Measurements from ENCODE around the gene NAPB. TPM values are rescaled to one million over a fixed set of nuclear protein-coding genes. Genes with fewer than 3 reads are reported as not detected.

Gene NAPB
- total and polyA plus RNA-seq, 10 of the 15 experiments (the other 5 are each of a cell fraction or from before 2014, with no cell fraction given), result 2.1 to 15.9 (median 7.2) TPM

DNA sequence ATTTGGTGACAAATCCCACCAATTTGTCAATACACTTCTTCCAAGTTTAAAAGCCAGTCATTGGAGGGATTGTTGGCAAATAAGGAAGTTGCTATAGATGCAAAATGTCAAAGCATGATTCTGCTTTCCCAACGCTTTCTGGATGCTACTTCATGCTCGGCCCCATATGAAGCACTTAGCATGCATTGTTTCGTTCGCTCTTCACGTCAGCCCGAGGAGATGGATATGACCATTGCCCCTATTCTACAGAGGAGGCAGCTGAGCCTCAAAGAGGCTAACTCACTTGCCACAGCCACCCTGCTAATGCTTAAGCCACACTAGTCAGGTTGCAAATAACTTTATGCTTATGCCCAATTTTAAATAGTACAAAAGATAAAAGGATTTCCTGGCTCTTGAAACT is 73.5 kb downstream of the NAPB start:
- no peak overlapping the region for H3K27ac ChIP-seq (ENCODE audit: control insufficient read depth, insufficient read depth)
- H4K20me1 ChIP-seq (ENCODE audit: control insufficient read depth, insufficient read depth), result no peaks in the 10 kb centered on the region
- DNase-seq (ENCODE audit: low read depth, low spot score) (no peak), FAIRE-seq (no peak), ATAC-seq (no peak)
- no peaks in the 10 kb centered on the region for H3K9me3 ChIP-seq (replicated peaks; ENCODE audit: control insufficient read depth, insufficient read depth, low read length)
- WGBS (ENCODE audit: insufficient coverage, insufficient replicate concordance, low lambda C conversion rate, missing lambda C conversion rate), result 95% methylated on average over 6 of the region's 6 CpGs
- H3K36me3 ChIP-seq (ENCODE audit: control insufficient read depth in 2 of 2, insufficient read depth in 2 of 2, low read length in 1 of 2), result no peaks in the 10 kb centered on the region
- RAD21 ChIA-PET (ENCODE audit: unreplicated experiment), result interaction anchor here (1.5 kb wide), 1 partner anchor 99 kb away, joined by 3 read pairs; no protein-coding TSS in a partner anchor
- TF ChIP-seq MYB (IDR thresholded peaks at IDR 0.05; ENCODE audit: borderline replicate concordance, low read depth, low read length) (no peak), SIX5 (IDR thresholded peaks at IDR 0.05; ENCODE audit: low read depth, low read length, severe bottlenecking) (no peak), SUPT20H (IDR thresholded peaks at IDR 0.05; ENCODE audit: borderline replicate concordance, control insufficient read depth, low read depth, low read length) (no peak), MAX (IDR thresholded peaks at IDR 0.05; ENCODE audit: low read depth, low read length) (no peak), TCF7 (IDR thresholded peaks at IDR 0.05; ENCODE audit: borderline replicate concordance) (no peak), ZBTB33 (IDR thresholded peaks at IDR 0.05) (no peak)
- TF ChIP-seq, protein P1, sequence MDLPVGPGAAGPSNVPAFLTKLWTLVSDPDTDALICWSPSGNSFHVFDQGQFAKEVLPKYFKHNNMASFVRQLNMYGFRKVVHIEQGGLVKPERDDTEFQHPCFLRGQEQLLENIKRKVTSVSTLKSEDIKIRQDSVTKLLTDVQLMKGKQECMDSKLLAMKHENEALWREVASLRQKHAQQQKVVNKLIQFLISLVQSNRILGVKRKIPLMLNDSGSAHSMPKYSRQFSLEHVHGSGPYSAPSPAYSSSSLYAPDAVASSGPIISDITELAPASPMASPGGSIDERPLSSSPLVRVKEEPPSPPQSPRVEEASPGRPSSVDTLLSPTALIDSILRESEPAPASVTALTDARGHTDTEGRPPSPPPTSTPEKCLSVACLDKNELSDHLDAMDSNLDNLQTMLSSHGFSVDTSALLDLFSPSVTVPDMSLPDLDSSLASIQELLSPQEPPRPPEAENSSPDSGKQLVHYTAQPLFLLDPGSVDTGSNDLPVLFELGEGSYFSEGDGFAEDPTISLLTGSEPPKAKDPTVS (IDR thresholded peaks at IDR 0.05; ENCODE audit: low read depth, low read length), result no peak
- CTCF ChIA-PET, result interaction anchor here (1.5 kb wide), 1 partner anchor 99 kb away, joined by 4 read pairs; no protein-coding TSS in a partner anchor
- H3K4me1 ChIP-seq (ENCODE audit: control insufficient read depth, insufficient read depth, low read length), result peaks cover 4% of the 10 kb centered on the region
- no peak overlapping the region for H3K9ac ChIP-seq (ENCODE audit: control insufficient read depth, insufficient read depth, low read length)
- no peaks in the 10 kb centered on the region for H3K27me3 ChIP-seq (replicated peaks in 1 of 2; ENCODE audit: control insufficient read depth in 2 of 2, insufficient read depth in 2 of 2, low read length in 1 of 2)
- BruUV-seq (replicated peaks), result no TSS peak
- H3K79me2 ChIP-seq (ENCODE audit: control insufficient read depth, insufficient read depth, low read length), result peaks cover 22% of the 10 kb centered on the region
- H2AFZ ChIP-seq (ENCODE audit: control insufficient read depth, low read depth, low read length), result no peak overlapping the region
- POLR2A ChIA-PET, result no interaction called here
- no peak overlapping the region for H3K4me2 ChIP-seq (ENCODE audit: control insufficient read depth, insufficient read depth)
- SMC1A ChIA-PET (ENCODE audit: uncharacterized antibody, unreplicated experiment), result no interaction called here
- no peak overlapping the region for H3K4me3 ChIP-seq
- intact Hi-C loops (cut with micrococcal nuclease; ENCODE audit: unreplicated experiment), result loop anchor here (10.0 kb wide), 1 partner anchor 293 kb away; no protein-coding TSS in a partner anchor
- in situ Hi-C loops (cut with MboI), result no loop called here

Measured in GM12878 (cell line).